ENCODE measurements around the gene CNTLN. TPM values are rescaled to one million over a fixed set of nuclear protein-coding genes. Genes with fewer than 3 reads are reported as not detected.
"Not testable (repeated sequence)": the region's sequence is repeated elsewhere in the genome, so short reads cannot be mapped to it uniquely, and the experiment has no call there.

Gene CNTLN
- total RNA-seq, 1 experiment from 2014 or later = 17.3 TPM

- H3K9me3 ChIP-seq (replicated peaks) = peaks cover 2% of the 10 kb centered on the region; the same call in 1 of the 2 replicates
- DNase-seq = no peak
- no peak overlapping the region for H3K27ac ChIP-seq
- no peak overlapping the region for H3K4me3 ChIP-seq
- H3K36me3 ChIP-seq = peaks cover 44% of the 10 kb centered on the region
- no peaks in the 10 kb centered on the region for H3K27me3 ChIP-seq
- no peaks in the 10 kb centered on the region for H3K4me1 ChIP-seq
Observed at GRCh38 chr9:17148324-17148723, 13.5 kb downstream of the CNTLN start.

- Histone ChIP-seq H3K27ac (no peak overlapping the region), H3K27me3 (no peaks in the 10 kb centered on the region), H3K9me3 (replicated peaks) (no peaks in the 10 kb centered on the region), H3K36me3 (peaks cover 25% of the 10 kb centered on the region), H3K4me3 (no peak overlapping the region), H3K4me1 (no peaks in the 10 kb centered on the region)
- DNase-seq = no peak
Observed at GRCh38 chr9:17159469-17159868, 24.6 kb downstream of the CNTLN start.

- H3K36me3 ChIP-seq = peaks cover 17% of the 10 kb centered on the region
- no peaks in the 10 kb centered on the region for H3K9me3 ChIP-seq (replicated peaks)
- H3K27ac ChIP-seq = no peak overlapping the region
- H3K27me3 ChIP-seq = no peaks in the 10 kb centered on the region
- H3K4me3 ChIP-seq = no peak overlapping the region
- no peak for DNase-seq
- H3K4me1 ChIP-seq = no peaks in the 10 kb centered on the region
Observed at GRCh38 chr9:17160327-17160726, 25.5 kb downstream of the CNTLN start.

- Histone ChIP-seq H3K9me3 (replicated peaks) (no peaks in the 10 kb centered on the region), H3K27ac (no peak overlapping the region), H3K36me3 (no peaks in the 10 kb centered on the region), H3K4me1 (no peaks in the 10 kb centered on the region), H3K4me3 (no peak overlapping the region), H3K27me3 (no peaks in the 10 kb centered on the region)
- DNase-seq = no peak
Observed at GRCh38 chr9:17165764-17166163, 30.9 kb downstream of the CNTLN start.

- H3K27ac ChIP-seq = no peak overlapping the region
- no peaks in the 10 kb centered on the region for H3K9me3 ChIP-seq (replicated peaks)
- no peak for DNase-seq
- H3K36me3 ChIP-seq = no peaks in the 10 kb centered on the region
- no peaks in the 10 kb centered on the region for H3K27me3 ChIP-seq
- H3K4me1 ChIP-seq = no peaks in the 10 kb centered on the region
- no peak overlapping the region for H3K4me3 ChIP-seq
Observed at GRCh38 chr9:17166346-17166745, 31.5 kb downstream of the CNTLN start.

GRCh38 chr9:17171309-17172094, 36.7 kb downstream of the CNTLN start:
- H3K4me1 ChIP-seq = no peaks in the 10 kb centered on the region
- no peak overlapping the region for H3K27ac ChIP-seq
- DNase-seq = no peak
- no peaks in the 10 kb centered on the region for H3K9me3 ChIP-seq (replicated peaks)
- H3K4me3 ChIP-seq = no peak overlapping the region
- H3K27me3 ChIP-seq = no peaks in the 10 kb centered on the region
- H3K36me3 ChIP-seq = no peaks in the 10 kb centered on the region

GRCh38 chr9:17177496-17177895, 42.7 kb downstream of the CNTLN start:
- not testable (repeated sequence) for H3K4me3 ChIP-seq; H3K9me3 ChIP-seq (replicated peaks); H3K36me3 ChIP-seq; DNase-seq; H3K4me1 ChIP-seq; H3K27ac ChIP-seq; H3K27me3 ChIP-seq

- no peaks in the 10 kb centered on the region for H3K27me3 ChIP-seq
- H3K4me3 ChIP-seq = no peak overlapping the region
- H3K4me1 ChIP-seq = no peaks in the 10 kb centered on the region; the same call in 1 of the 2 replicates
- H3K27ac ChIP-seq = no peak overlapping the region
- no peaks in the 10 kb centered on the region for H3K9me3 ChIP-seq (replicated peaks)
- H3K36me3 ChIP-seq = no peaks in the 10 kb centered on the region
- no peak for DNase-seq
Observed at GRCh38 chr9:17185481-17186029, 50.7 kb downstream of the CNTLN start.

GRCh38 chr9:17191082-17191481, 56.2 kb downstream of the CNTLN start:
- Histone ChIP-seq H3K27me3 (no peaks in the 10 kb centered on the region), H3K4me3 (no peak overlapping the region), H3K36me3 (0 out of 2 replicates have a peak, but pooled peaks cover 2% of the 10 kb centered on the region), H3K4me1 (peaks cover 11% of the 10 kb centered on the region), H3K9me3 (replicated peaks) (no peaks in the 10 kb centered on the region), H3K27ac (no peak overlapping the region)
- DNase-seq = peak in 1 of 2 experiments; percentile 36

- Histone ChIP-seq H3K4me3 (no peak overlapping the region), H3K4me1 (no peaks in the 10 kb centered on the region), H3K36me3 (no peaks in the 10 kb centered on the region), H3K27me3 (no peaks in the 10 kb centered on the region), H3K9me3 (replicated peaks) (peaks cover 11% of the 10 kb centered on the region), H3K27ac (no peak overlapping the region)
- peak in 1 of 2 experiments; percentile 9 for DNase-seq
Observed at GRCh38 chr9:17204611-17205152, 69.8 kb downstream of the CNTLN start.

GRCh38 chr9:17216011-17216410, 81.2 kb downstream of the CNTLN start:
- Histone ChIP-seq H3K27ac (no peak overlapping the region), H3K9me3 (replicated peaks) (no peaks in the 10 kb centered on the region), H3K4me1 (no peaks in the 10 kb centered on the region), H3K27me3 (no peaks in the 10 kb centered on the region), H3K36me3 (no peaks in the 10 kb centered on the region), H3K4me3 (no peak overlapping the region)
- no peak for DNase-seq

- no peak overlapping the region for H3K4me3 ChIP-seq
- H3K27me3 ChIP-seq = no peaks in the 10 kb centered on the region
- H3K9me3 ChIP-seq (replicated peaks) = no peaks in the 10 kb centered on the region
- H3K27ac ChIP-seq = no peak overlapping the region
- H3K36me3 ChIP-seq = no peaks in the 10 kb centered on the region
- no peak for DNase-seq
- H3K4me1 ChIP-seq = no peaks in the 10 kb centered on the region
Observed at GRCh38 chr9:17216646-17217045, 81.8 kb downstream of the CNTLN start.

GRCh38 chr9:17217272-17217671, 82.4 kb downstream of the CNTLN start:
- Histone ChIP-seq H3K9me3 (replicated peaks) (no peaks in the 10 kb centered on the region), H3K4me1 (no peaks in the 10 kb centered on the region), H3K36me3 (no peaks in the 10 kb centered on the region), H3K4me3 (no peak overlapping the region), H3K27ac (no peak overlapping the region), H3K27me3 (no peaks in the 10 kb centered on the region)
- no peak for DNase-seq

GRCh38 chr9:17219261-17219660, 84.4 kb downstream of the CNTLN start:
- Histone ChIP-seq H3K27ac (no peak overlapping the region), H3K9me3 (replicated peaks) (no peaks in the 10 kb centered on the region), H3K4me3 (no peak overlapping the region), H3K27me3 (no peaks in the 10 kb centered on the region), H3K4me1 (no peaks in the 10 kb centered on the region), H3K36me3 (no peaks in the 10 kb centered on the region)
- DNase-seq = no peak

- H3K4me3 ChIP-seq = no peak overlapping the region
- H3K9me3 ChIP-seq (replicated peaks) = no peaks in the 10 kb centered on the region
- no peaks in the 10 kb centered on the region for H3K4me1 ChIP-seq
- H3K27me3 ChIP-seq = no peaks in the 10 kb centered on the region
- H3K27ac ChIP-seq = no peak overlapping the region
- H3K36me3 ChIP-seq = 0 out of 2 replicates have a peak, but pooled peaks cover 2% of the 10 kb centered on the region
- DNase-seq = no peak
Observed at GRCh38 chr9:17222932-17223331, 88.1 kb downstream of the CNTLN start.
